Cortex of kidney (tissue), 1 donor: Measurements from ENCODE around the gene ANK3.

Source experiments
- DNase-seq: peaks from one replicate; lab custom pipeline; 2025; lab: John Stamatoyannopoulos, UW

The ANK3 gene

DNA sequence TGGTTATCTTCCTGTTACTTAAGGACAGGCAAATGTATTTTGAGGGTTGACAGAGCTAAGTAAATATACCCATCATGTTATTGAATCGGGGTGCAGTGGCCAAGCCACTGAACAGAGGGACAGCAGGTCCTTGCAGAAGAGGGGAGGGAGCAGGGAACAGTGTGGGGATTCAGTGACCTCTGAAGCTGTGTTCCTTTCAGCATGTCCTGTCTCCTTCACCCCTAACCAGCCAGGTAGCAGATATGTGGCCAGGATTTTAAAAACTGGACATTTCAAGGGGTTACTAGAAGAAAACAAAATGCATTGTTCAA lies 12.7 kb downstream of the ANK3 start:
- no peak for DNase-seq

DNA sequence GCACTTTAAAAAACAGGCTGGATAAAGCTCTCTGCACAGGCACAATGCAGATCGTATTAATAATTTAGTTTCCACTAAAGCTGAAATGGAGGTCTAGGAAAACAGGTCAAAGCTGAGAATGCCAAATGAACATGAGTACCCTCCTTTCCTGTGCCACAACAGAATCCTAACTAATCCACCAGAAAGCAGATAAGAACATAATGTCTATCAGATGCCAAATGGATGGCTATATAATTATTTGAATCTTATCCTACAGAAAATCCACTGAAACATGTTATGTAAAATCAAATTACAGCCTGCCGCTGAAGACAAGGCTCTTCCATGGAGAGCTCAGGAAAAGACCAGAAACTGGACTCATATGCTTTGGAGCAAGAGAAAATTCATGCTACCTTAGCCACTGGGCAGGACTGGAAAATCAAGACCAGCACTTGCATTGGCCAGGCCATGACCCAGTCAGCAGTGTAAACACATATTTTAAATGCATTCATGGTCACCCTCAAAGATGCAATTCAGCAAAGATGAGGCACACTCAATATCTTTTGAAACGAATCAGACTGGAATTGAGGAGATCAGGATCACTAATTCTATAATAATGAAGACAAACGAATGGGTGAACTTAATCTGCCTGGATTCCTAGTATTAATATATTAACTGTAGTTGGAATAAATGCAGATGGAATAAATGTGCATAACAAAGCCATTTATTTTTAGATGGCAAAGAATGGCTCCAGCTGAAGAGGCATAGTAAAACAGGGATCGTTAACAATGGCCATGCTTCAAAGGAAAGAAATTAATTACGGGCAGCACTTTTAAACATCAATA lies 13.2 kb downstream of the ANK3 start:
- no peak for DNase-seq

GRCh38 chr10:60375293-60376004 lies 14.2 kb downstream of the ANK3 start:
- no peak for DNase-seq

DNA sequence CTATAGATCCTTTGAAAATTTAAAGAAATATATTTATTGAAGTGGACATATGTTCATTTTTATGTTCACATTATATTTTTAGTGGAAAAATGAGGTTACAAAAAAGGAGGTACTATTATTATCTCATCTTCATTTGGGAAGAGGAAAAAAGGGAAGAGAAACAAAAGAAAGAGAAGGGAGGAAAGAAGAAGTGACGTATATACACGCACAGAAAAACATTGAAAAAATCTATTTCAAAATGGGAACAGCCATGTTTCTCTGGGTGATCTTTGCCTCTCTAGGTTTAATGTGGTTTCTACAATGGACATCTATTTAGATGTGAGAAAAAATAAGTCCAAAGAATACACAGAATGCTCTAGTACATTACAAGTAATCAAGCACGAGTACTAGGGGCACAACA lies 14.8 kb downstream of the ANK3 start:
- DNase-seq = no peak

DNA sequence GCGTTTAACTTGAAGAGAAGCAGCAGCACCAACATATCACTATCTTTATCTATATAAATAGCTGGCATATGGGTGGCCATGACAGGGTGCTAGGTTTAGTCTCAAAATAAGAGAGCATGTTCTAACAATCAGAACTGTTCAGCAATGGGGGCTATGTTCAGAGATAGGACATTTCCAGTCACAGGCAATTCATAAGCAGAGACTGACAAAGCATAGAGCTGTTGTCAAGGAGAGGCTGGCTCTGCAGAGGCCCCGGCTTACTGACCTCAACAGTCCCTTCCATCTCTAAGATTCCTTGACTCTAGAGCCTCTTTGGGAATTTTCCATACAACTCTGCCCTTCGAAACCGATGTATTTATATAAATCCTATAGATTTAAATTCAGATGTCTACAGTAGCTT lies 17.2 kb downstream of the ANK3 start:
- no peak for DNase-seq

DNA sequence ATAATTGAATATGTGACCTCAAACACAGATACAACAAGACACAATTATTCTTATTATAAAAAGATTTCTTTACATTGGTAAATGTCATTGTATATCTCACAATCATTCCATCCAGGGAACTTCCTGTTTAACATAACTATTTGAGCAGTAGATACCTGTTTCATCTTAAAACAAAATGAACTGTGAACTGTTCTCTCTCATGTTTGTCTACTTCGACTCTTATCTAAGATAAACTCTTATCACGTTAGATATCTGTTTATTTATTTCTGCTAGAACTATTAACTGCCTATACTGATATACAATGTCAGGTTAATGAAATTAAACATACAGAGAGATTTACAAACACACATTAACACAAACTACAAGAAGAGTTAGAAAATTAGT lies 20.1 kb downstream of the ANK3 start:
- DNase-seq = no peak

GRCh38 chr10:60368875-60369546 lies 20.7 kb downstream of the ANK3 start:
- no peak for DNase-seq

- DNase-seq = no peak
These were observed 21.8 kb downstream of the ANK3 start for GRCh38 chr10:60367901-60368300.

- DNase-seq = no peak
These were observed 22.2 kb downstream of the ANK3 start for GRCh38 chr10:60367431-60367830.

DNA sequence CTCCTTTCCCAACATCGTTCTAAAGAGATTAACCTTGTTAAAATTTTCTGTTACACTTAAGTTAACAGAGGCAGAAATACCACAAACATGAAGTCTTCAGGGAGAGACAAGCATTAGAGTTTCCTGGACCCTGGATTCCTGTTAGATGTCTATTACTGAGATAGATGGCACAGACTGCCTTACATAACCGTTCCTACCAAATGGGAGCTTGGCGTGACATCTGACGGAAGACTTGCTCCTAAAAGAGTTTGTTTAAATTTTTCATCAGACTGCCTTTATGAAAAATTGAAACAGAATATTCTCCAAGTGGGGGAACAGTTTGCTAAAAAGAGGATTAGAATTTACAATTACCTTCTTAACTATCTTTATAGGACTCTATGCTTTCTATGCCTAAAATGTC lies 22.7 kb downstream of the ANK3 start:
- DNase-seq = no peak

- DNase-seq = no peak
These were observed 26.5 kb downstream of the ANK3 start for GRCh38 chr10:60363187-60363586.

DNA sequence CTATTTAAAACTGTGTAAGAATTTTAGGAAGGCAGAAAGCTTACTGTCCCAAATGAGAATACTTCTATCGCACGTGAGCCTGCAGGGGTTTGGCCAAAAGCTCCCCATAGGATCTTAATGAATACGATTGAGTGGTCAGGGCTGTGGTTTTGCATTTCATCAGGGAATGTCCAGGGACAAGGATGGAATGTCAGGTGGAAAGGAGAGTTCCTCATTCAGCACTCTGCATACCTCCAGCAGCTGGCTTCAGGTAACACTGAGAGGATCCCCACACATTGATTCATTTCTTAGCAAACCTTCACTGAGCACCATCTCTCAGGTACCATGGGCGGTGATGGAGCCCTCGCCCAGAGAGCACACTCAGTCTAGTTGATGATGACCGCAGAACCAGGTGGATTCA lies 27.2 kb downstream of the ANK3 start:
- no peak for DNase-seq

- DNase-seq = no peak
These were observed 30.6 kb downstream of the ANK3 start for GRCh38 chr10:60359066-60359465.

- no peak for DNase-seq
These were observed 31.4 kb downstream of the ANK3 start for GRCh38 chr10:60358282-60358681.

GRCh38 chr10:60353519-60354258 lies 36.0 kb downstream of the ANK3 start:
- DNase-seq = no peak

DNA sequence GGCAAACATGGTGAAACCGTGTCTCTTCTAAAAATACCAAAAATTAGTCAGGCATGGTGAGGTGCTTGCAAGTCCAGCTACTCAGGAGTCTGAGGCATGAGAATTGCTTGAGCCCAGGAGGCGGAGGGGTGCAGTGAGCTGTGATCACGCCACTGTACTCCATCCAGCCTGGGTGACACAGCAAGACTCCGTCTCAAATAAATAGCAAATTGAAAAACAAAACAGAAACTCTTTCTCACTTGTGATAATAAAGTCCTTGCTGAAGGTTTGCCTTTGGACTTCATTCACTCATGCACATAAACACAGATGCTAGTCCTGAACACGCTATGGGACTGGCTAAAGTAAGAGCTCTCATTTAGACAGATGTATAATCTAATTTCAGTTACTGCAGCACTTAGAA lies 37.6 kb downstream of the ANK3 start:
- no peak for DNase-seq

DNA sequence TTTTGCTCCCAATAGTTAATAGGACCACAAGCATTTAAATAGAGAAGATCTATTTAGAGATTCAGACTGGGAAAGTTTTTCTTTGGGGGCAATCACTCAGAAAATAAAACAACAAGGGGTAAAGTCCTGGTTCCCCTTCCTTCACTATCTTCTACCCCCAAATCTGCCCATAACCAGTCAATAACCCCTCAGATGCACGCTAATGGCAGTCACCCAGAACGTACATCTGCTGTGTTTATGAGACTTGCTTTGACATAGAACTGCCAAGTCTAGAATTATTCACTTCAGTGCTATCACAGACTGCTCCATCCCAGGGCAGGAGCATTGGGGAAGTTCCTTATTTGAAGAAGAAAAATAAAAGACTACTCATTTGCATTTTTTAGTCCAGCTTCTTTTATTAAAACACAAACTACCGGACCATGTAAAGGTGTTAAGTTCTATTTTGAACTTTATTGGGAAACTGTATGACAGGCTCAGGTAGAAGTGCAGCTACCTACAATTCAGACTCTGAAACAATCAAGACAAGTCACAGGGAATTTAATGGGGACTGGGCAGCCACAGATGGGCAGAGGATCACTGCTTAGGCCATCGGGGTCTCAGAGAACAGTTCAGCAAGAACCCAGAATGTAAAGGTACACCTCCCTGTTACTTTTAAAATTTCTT lies 38.4 kb downstream of the ANK3 start:
- no peak for DNase-seq

DNA sequence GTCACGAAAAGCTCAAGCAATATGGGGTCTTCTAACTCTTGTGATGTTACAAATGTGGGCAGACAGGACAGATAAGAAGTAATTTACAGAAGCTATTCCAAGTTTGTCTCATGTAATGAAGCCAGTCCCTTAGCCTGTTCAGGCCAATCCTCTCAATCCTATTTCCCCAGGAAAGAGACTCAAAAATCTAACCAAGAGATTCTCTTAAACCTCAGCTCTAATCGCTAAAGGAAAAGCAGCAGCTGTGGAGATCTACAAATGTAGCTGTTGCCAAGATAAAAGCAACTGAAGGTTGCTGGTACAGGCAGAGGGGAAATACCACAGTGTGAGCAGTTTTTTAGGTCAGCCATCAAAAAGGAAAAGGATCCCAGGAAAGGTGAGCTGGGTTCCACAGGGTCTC lies 39.3 kb downstream of the ANK3 start:
- no peak for DNase-seq

GRCh38 chr10:60349426-60349825 lies 40.2 kb downstream of the ANK3 start:
- no peak for DNase-seq

GRCh38 chr10:60348982-60349381 lies 40.7 kb downstream of the ANK3 start:
- DNase-seq = no peak

GRCh38 chr10:60347270-60347669 lies 42.4 kb downstream of the ANK3 start:
- DNase-seq = no peak

DNA sequence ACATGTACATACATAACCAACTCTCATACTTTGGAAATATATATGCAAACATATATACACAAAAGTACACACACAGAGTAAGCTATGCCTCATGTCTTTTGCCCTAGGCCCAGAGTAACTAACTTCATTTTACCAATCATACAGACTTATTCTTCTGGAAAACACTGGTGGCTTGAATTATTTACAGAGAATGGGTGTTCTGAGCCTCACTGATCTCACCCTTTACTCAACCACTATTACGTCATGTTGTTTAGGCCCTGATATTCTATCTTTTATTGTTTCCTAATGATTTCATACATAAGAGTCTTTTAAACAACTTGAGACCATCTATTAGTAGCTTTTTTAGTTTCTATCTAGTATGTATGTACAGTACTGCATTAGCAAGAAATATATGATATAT lies 43.0 kb downstream of the ANK3 start:
- no peak for DNase-seq
